Measurements from ENCODE around the gene SLC24A5. TPM values are rescaled to one million over a fixed set of nuclear protein-coding genes. Genes with fewer than 3 reads are reported as not detected.

SLC24A5 gene
- total RNA-seq, 1 experiment from 2014 or later: not detected

DNA sequence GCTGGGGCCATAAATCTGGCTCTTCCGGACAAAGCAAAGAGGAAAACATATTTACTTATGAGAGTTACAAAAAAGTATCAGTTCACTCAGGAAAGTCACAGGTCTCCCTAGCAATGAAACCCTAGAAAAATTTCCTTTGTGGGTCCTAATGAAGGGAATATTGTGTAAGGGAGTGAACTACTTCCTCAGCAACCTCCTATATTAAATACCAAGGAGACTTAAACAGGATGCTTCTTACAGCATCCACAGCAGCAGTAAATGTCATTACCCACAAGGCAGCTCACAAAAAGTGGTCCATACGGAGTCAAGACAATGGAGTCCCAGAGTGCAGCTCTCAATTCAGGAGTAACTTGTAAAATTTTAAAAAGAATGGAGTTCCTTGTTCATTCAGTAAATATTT is 14.9 kb upstream of the SLC24A5 start:
- intact Hi-C loops (cut with micrococcal nuclease; ENCODE audit: unreplicated experiment): no loop called here
- DNase-seq: no peak
- BruUV-seq (replicated peaks): no TSS peak
- TF ChIP-seq, protein P1, sequence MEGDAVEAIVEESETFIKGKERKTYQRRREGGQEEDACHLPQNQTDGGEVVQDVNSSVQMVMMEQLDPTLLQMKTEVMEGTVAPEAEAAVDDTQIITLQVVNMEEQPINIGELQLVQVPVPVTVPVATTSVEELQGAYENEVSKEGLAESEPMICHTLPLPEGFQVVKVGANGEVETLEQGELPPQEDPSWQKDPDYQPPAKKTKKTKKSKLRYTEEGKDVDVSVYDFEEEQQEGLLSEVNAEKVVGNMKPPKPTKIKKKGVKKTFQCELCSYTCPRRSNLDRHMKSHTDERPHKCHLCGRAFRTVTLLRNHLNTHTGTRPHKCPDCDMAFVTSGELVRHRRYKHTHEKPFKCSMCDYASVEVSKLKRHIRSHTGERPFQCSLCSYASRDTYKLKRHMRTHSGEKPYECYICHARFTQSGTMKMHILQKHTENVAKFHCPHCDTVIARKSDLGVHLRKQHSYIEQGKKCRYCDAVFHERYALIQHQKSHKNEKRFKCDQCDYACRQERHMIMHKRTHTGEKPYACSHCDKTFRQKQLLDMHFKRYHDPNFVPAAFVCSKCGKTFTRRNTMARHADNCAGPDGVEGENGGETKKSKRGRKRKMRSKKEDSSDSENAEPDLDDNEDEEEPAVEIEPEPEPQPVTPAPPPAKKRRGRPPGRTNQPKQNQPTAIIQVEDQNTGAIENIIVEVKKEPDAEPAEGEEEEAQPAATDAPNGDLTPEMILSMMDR (IDR thresholded peaks at IDR 0.05; ENCODE audit: unreplicated experiment): no peak
- H3K9me3 Mint-ChIP-seq (ENCODE audit: low read depth, unreplicated experiment): no peaks in the 10 kb centered on the region
- no peak overlapping the region for H3K4me3 Mint-ChIP-seq (ENCODE audit: low read depth, unreplicated experiment)
- H3K4me1 Mint-ChIP-seq (ENCODE audit: low read depth, unreplicated experiment): no peaks in the 10 kb centered on the region
- CTCF ChIA-PET: interaction anchor here (0.9 kb wide), 1 partner anchor 883 kb away, joined by 3 read pairs; no protein-coding TSS in a partner anchor
- H3K27me3 Mint-ChIP-seq (ENCODE audit: unreplicated experiment): peaks cover 68% of the 10 kb centered on the region
- H3K27ac Mint-ChIP-seq (ENCODE audit: unreplicated experiment): no peak overlapping the region
- H3K36me3 Mint-ChIP-seq (ENCODE audit: insufficient read depth, unreplicated experiment): no peaks in the 10 kb centered on the region

DNA sequence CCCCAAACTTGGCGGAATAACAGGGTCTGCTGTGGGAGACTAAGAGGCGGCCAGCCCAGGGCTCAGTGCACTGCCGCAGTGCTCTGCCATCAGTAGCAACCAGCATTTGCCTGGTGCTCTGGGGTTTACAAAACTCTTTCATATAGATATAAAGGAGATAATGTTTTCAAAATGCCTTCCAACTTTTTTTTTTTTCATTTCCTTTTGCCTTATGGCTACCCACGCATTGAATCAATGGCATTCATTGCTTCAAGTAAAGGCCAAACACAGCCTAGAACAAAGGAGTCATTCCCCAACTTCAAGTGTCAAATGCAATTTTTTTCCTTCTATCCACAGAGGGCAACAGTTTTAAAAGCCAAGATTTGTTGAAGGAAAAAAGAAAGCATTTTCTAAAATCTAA is 11.6 kb upstream of the SLC24A5 start:
- intact Hi-C loops (cut with micrococcal nuclease; ENCODE audit: unreplicated experiment): no loop called here
- DNase-seq: no peak
- TF ChIP-seq, protein P1 (IDR thresholded peaks at IDR 0.05; ENCODE audit: unreplicated experiment): no peak
- no peak overlapping the region for H3K4me3 Mint-ChIP-seq (ENCODE audit: low read depth, unreplicated experiment)
- CTCF ChIA-PET: no interaction called here
- BruUV-seq (replicated peaks): no TSS peak
- no peaks in the 10 kb centered on the region for H3K9me3 Mint-ChIP-seq (ENCODE audit: low read depth, unreplicated experiment)
- H3K4me1 Mint-ChIP-seq (ENCODE audit: low read depth, unreplicated experiment): no peaks in the 10 kb centered on the region
- no peak overlapping the region for H3K27ac Mint-ChIP-seq (ENCODE audit: unreplicated experiment)
- no peaks in the 10 kb centered on the region for H3K36me3 Mint-ChIP-seq (ENCODE audit: insufficient read depth, unreplicated experiment)
- peaks cover 47% of the 10 kb centered on the region for H3K27me3 Mint-ChIP-seq (ENCODE audit: unreplicated experiment)

DNA sequence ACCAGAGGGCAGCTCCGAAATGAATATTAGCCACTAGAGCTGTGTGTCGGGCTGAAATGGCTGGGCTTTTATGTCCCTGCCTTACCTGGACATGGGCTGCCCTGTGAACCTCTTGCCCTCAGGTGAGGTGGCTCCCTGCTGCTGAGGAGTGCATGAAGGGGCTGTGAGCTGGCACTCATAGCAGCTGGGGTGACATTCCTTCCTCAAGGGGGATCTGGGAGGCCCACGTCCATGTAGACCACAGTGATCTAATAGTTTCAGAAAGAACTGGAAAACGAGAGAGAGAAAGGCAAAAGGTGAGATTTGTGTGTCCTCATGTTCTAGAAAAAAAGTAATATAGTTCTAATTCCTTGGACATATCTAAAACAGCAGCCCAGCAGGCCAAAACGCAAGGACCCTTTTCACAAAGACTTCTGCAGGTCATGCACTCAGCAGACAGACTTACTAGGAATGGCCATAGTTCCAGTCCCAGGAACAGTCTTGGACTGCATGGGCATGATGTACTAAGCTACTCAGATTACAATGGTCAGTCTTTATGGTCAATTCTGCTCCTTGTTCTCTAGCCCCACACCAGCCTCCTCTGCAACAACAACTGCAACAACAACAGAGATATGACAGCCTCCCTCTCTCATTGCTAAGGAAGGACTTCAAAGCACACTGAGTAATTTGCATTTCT is 10.8 kb upstream of the SLC24A5 start:
- TF ChIP-seq, protein P1 (IDR thresholded peaks at IDR 0.05; ENCODE audit: unreplicated experiment): no peak
- Mint-ChIP-seq H3K27me3 (ENCODE audit: unreplicated experiment) (peaks cover 47% of the 10 kb centered on the region), H3K4me3 (ENCODE audit: low read depth, unreplicated experiment) (no peak overlapping the region), H3K36me3 (ENCODE audit: insufficient read depth, unreplicated experiment) (no peaks in the 10 kb centered on the region), H3K27ac (ENCODE audit: unreplicated experiment) (no peak overlapping the region), H3K9me3 (ENCODE audit: low read depth, unreplicated experiment) (no peaks in the 10 kb centered on the region), H3K4me1 (ENCODE audit: low read depth, unreplicated experiment) (no peaks in the 10 kb centered on the region)
- CTCF ChIA-PET: no interaction called here
- intact Hi-C loops (cut with micrococcal nuclease; ENCODE audit: unreplicated experiment): loop anchor here (10.0 kb wide), 1 partner anchor 245 kb away; no protein-coding TSS in a partner anchor
- no TSS peak for BruUV-seq (replicated peaks)
- no peak for DNase-seq

DNA sequence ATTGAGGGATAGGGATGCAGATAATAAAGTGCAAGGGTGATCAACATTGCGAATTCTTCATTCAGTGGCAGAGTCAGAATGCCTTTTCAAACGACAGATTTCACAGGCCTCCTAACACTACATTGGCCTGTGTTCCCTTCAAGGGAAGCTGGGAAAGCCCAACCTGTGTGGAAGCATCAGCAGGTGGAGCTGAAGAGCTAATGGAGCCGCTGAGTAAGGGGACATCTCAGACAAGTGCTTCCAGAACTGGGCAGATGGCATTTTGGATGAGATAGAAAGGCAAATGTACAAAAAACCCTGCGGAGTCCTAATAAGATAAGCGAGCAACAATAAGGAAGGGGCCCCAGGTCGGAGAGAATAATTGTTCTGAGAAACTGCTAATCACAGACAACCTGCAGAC is 8.5 kb upstream of the SLC24A5 start:
- BruUV-seq (replicated peaks): no TSS peak
- H3K27me3 Mint-ChIP-seq (ENCODE audit: unreplicated experiment): peaks cover 33% of the 10 kb centered on the region
- TF ChIP-seq, protein P1 (IDR thresholded peaks at IDR 0.05; ENCODE audit: unreplicated experiment): no peak
- H3K9me3 Mint-ChIP-seq (ENCODE audit: low read depth, unreplicated experiment): no peaks in the 10 kb centered on the region
- H3K27ac Mint-ChIP-seq (ENCODE audit: unreplicated experiment): no peak overlapping the region
- H3K4me3 Mint-ChIP-seq (ENCODE audit: low read depth, unreplicated experiment): no peak overlapping the region
- DNase-seq: peak; percentile 9
- no peaks in the 10 kb centered on the region for H3K4me1 Mint-ChIP-seq (ENCODE audit: low read depth, unreplicated experiment)
- intact Hi-C loops (cut with micrococcal nuclease; ENCODE audit: unreplicated experiment): loop anchor here (1.0 to 10.0 kb wide), 3 partner anchors 138 to 243 kb away; no protein-coding TSS in a partner anchor
- CTCF ChIA-PET: interaction anchor here (0.7 to 0.8 kb wide), 2 partner anchors 140 to 173 kb away, joined by 3 read pairs; no protein-coding TSS in a partner anchor
- H3K36me3 Mint-ChIP-seq (ENCODE audit: insufficient read depth, unreplicated experiment): no peaks in the 10 kb centered on the region
